ENCODE data around the gene ITM2C.

Gene ITM2C

GRCh38 chr2:230879891-230880290 is 15.1 kb downstream of the ITM2C start:
- CTCF ChIA-PET, result no interaction called here
- H3K27ac ChIP-seq (ENCODE audit: extremely low read depth, low read depth, low read length), result no peak overlapping the region
- POLR2A ChIA-PET, result no interaction called here

More at GRCh38 chr2:230879891-230880290, 15.1 kb downstream of the ITM2C start:
- no peak overlapping the region for H3K4me3 ChIP-seq (ENCODE audit: low read depth, low read length)
- H3K9me3 ChIP-seq (ENCODE audit: control insufficient read depth, insufficient read depth, low read depth, low read length), result no peaks in the 10 kb centered on the region
- no peaks in the 10 kb centered on the region for H3K4me1 ChIP-seq (ENCODE audit: control insufficient read depth, insufficient read depth, low read length)
- TF ChIP-seq ZNF223 (tag by site-specific recombination; IDR thresholded peaks at IDR 0.05), result no peak
- no peak for TF ChIP-seq ZNF184 (tag by site-specific recombination; IDR thresholded peaks at IDR 0.05)
- no peak for TF ChIP-seq ZNF114 (tag by site-specific recombination; IDR thresholded peaks at IDR 0.05)
- no peak for TF ChIP-seq KLF7 (tag by site-specific recombination; IDR thresholded peaks at IDR 0.05; ENCODE audit: borderline replicate concordance)
- no peak for TF ChIP-seq FEZF1 (tag by site-specific recombination; IDR thresholded peaks at IDR 0.05)
- no peak for TF ChIP-seq ZNF48 (tag by site-specific recombination; IDR thresholded peaks at IDR 0.05)
- TF ChIP-seq ZNF664 (tag by site-specific recombination; IDR thresholded peaks at IDR 0.05), result no peak
- TF ChIP-seq ZNF362 (tag by site-specific recombination; IDR thresholded peaks at IDR 0.05), result no peak
- TF ChIP-seq SP2 (tag by site-specific recombination; IDR thresholded peaks at IDR 0.05), result no peak
- TF ChIP-seq ZNF791 (tag by site-specific recombination; IDR thresholded peaks at IDR 0.05), result no peak
- TF ChIP-seq ZXDB (tag by site-specific recombination; IDR thresholded peaks at IDR 0.05), result no peak
- TF ChIP-seq PRDM2 (tag by site-specific recombination; IDR thresholded peaks at IDR 0.05; ENCODE audit: borderline replicate concordance), result no peak
- no peak for TF ChIP-seq ZNF133 (tag by site-specific recombination; IDR thresholded peaks at IDR 0.05)
- no peak for TF ChIP-seq HOXD13 (CRISPR knock-in tag; IDR thresholded peaks at IDR 0.05; ENCODE audit: borderline replicate concordance)
- no peak for TF ChIP-seq ZNF670 (tag by site-specific recombination; IDR thresholded peaks at IDR 0.05; ENCODE audit: low read depth)
- no peak for TF ChIP-seq ZFHX2 (tag by site-specific recombination; conservative IDR thresholded peaks at IDR 0.05)
- no peak for TF ChIP-seq ZNF2 (tag by site-specific recombination; IDR thresholded peaks at IDR 0.05)
- TF ChIP-seq ZBTB44 (tag by site-specific recombination; IDR thresholded peaks at IDR 0.05), result no peak
- peaks cover 0 to 49% of the 10 kb centered on the region in 2 experiments; a peak in 2 of 3 replicates for H3K36me3 ChIP-seq (ENCODE audit: control insufficient read depth in 2 of 2, insufficient read depth in 1 of 2, low read length in 2 of 2)

All from HEK293 (cell line).